GM13976 (cell line): ENCODE results near the gene BLNK.

Experiments used
- DNase-seq: peaks from one replicate; pipeline ENCODE4 v3.0.0; 2012; ENCODE audit warnings: low spot score
- CTCF ChIP-seq: IDR thresholded peaks from 2 replicates; pipeline ENCODE4 v1.5.1; 2012; ENCODE audit warnings: borderline replicate concordance, mild to moderate bottlenecking; ENCODE audit not compliant: insufficient read depth; ENCODE audit errors: extremely low read depth, missing control alignments, control extremely low read depth
- in situ Hi-C: fragments of 300-500 bp; cut with MboI; formaldehyde crosslinking; loops from one replicate; pipeline ENCODE4 v1.12.0; 2022; ENCODE audit warnings: low sequenced_read_pairs, mixed read lengths, inconsistent platforms; ENCODE audit not compliant: unreplicated experiment

Gene BLNK

GRCh38 chr10:96271016-96271815, at the start of gene BLNK:
TSS of gene BLNK (minus strand) at chr10:96271569. CDS start at chr10:96271398, 171 bp downstream.
- in situ Hi-C loops, result no loop called here
- peak; percentile 53 for DNase-seq
- TF ChIP-seq CTCF, result no peak

- no peak for TF ChIP-seq CTCF
- in situ Hi-C loops, result loop anchor here (10.0 kb wide), 1 partner anchor 295 kb away; no protein-coding TSS in a partner anchor
- no peak for DNase-seq
Observed at GRCh38 chr10:96319754-96320474, 48.5 kb upstream of the BLNK start.

GRCh38 chr10:96317067-96317833, 45.9 kb upstream of the BLNK start:
- in situ Hi-C loops, result loop anchor here (10.0 kb wide), 1 partner anchor 292 kb away; no protein-coding TSS in a partner anchor
- no peak for DNase-seq
- TF ChIP-seq CTCF, result no peak

- TF ChIP-seq CTCF, result no peak
- no peak for DNase-seq
- in situ Hi-C loops, result loop anchor here (10.0 kb wide), 1 partner anchor 289 kb away; no protein-coding TSS in a partner anchor
Observed at GRCh38 chr10:96313344-96313743, 42.0 kb upstream of the BLNK start.

- no peak for DNase-seq
- no peak for TF ChIP-seq CTCF
- in situ Hi-C loops, result loop anchor here (10.0 kb wide), 1 partner anchor 286 kb away; no protein-coding TSS in a partner anchor
Observed at GRCh38 chr10:96311180-96311715, 39.9 kb upstream of the BLNK start.

- no peak for DNase-seq
- in situ Hi-C loops, result loop anchor here (10.0 kb wide), 1 partner anchor 285 kb away; no protein-coding TSS in a partner anchor
- no peak for TF ChIP-seq CTCF
Observed at GRCh38 chr10:96310321-96310669, 38.9 kb upstream of the BLNK start.
